ENCODE measurements around the gene HOXA13. TPM values are rescaled to one million over a fixed set of nuclear protein-coding genes. Genes with fewer than 3 reads are reported as not detected.

Gene HOXA13
- total RNA-seq, 2 donors from 2014 or later, result not detected

GRCh38 chr7:27160145-27160545 is 39.7 kb downstream of the HOXA13 start:
- H3K9ac ChIP-seq (ENCODE audit: extremely low read depth, low read length, poor library complexity, severe bottlenecking), result no peak overlapping the region
- no peaks in the 10 kb centered on the region for H3K36me3 ChIP-seq (ENCODE audit: control insufficient read depth, insufficient read depth, low read length)
- H3K27ac ChIP-seq (ENCODE audit: low read depth, low read length), result peak overlapping the region; percentile 36
- H3K27me3 ChIP-seq (ENCODE audit: control insufficient read depth, insufficient read depth, low read length, poor library complexity, severe bottlenecking), result peaks cover 100% of the 10 kb centered on the region
- no peak overlapping the region for H3K4me3 ChIP-seq (ENCODE audit: low read length)
- H3K9me3 ChIP-seq (ENCODE audit: control insufficient read depth, low read length), result peaks cover 28% of the 10 kb centered on the region
- Mint-ChIP-seq H3K4me3 (no peak overlapping the region), H3K27ac (no peak overlapping the region), H3K27me3 (ENCODE audit: insufficient read depth) (peaks cover 99% of the 10 kb centered on the region), H3K4me1 (no peaks in the 10 kb centered on the region), H3K9me3 (peaks cover 36% of the 10 kb centered on the region), H3K36me3 (ENCODE audit: low read depth) (peaks cover 2% of the 10 kb centered on the region)
- no peak for TF ChIP-seq CTCF (conservative IDR thresholded peaks at IDR 0.05)
- 73 to 74% methylated on average over 18 to 23 of the region's 23 CpGs for WGBS, 2 experiments (ENCODE audit: insufficient coverage in 1 of 2, insufficient read length in 1 of 2)
- H3K4me1 ChIP-seq (ENCODE audit: control insufficient read depth, insufficient read depth, low read length), result no peaks in the 10 kb centered on the region
- peak; percentile 46 for DNase-seq

- H3K36me3 Mint-ChIP-seq (ENCODE audit: low read depth), result peaks cover 2% of the 10 kb centered on the region
- no peak for TF ChIP-seq CTCF (conservative IDR thresholded peaks at IDR 0.05)
- Histone ChIP-seq H3K9me3 (ENCODE audit: control insufficient read depth, low read length) (peaks cover 33% of the 10 kb centered on the region), H3K4me1 (ENCODE audit: control insufficient read depth, insufficient read depth, low read length) (no peaks in the 10 kb centered on the region), H3K27ac (ENCODE audit: low read depth, low read length) (peak overlapping the region; percentile 36), H3K9ac (ENCODE audit: extremely low read depth, low read length, poor library complexity, severe bottlenecking) (no peak overlapping the region), H3K36me3 (ENCODE audit: control insufficient read depth, insufficient read depth, low read length) (no peaks in the 10 kb centered on the region), H3K27me3 (ENCODE audit: control insufficient read depth, insufficient read depth, low read length, poor library complexity, severe bottlenecking) (peaks cover 100% of the 10 kb centered on the region), H3K4me3 (ENCODE audit: low read length) (no peak overlapping the region)
- H3K9me3 Mint-ChIP-seq, result peaks cover 40% of the 10 kb centered on the region
- peaks cover 99% of the 10 kb centered on the region for H3K27me3 Mint-ChIP-seq (ENCODE audit: insufficient read depth)
- H3K27ac Mint-ChIP-seq, result no peak overlapping the region
- H3K4me3 Mint-ChIP-seq, result no peak overlapping the region
- 73 to 78% methylated on average over 23 to 25 of the region's 27 CpGs for WGBS, 2 experiments (ENCODE audit: insufficient coverage in 1 of 2, insufficient read length in 1 of 2)
- H3K4me1 Mint-ChIP-seq, result no peaks in the 10 kb centered on the region
- peak; percentile 42 for DNase-seq
Measured at GRCh38 chr7:27159266-27160144, 40.4 kb downstream of the HOXA13 start.

- Histone ChIP-seq H3K4me1 (ENCODE audit: control insufficient read depth, insufficient read depth, low read length) (no peaks in the 10 kb centered on the region), H3K27me3 (ENCODE audit: control insufficient read depth, insufficient read depth, low read length, poor library complexity, severe bottlenecking) (peaks cover 100% of the 10 kb centered on the region), H3K9ac (ENCODE audit: extremely low read depth, low read length, poor library complexity, severe bottlenecking) (no peak overlapping the region), H3K4me3 (ENCODE audit: low read length) (no peak overlapping the region), H3K36me3 (ENCODE audit: control insufficient read depth, insufficient read depth, low read length) (no peaks in the 10 kb centered on the region), H3K27ac (ENCODE audit: low read depth, low read length) (peak overlapping the region; percentile 71), H3K9me3 (ENCODE audit: control insufficient read depth, low read length) (peaks cover 34% of the 10 kb centered on the region)
- peaks cover 99% of the 10 kb centered on the region for H3K27me3 Mint-ChIP-seq (ENCODE audit: insufficient read depth)
- H3K36me3 Mint-ChIP-seq (ENCODE audit: low read depth), result peaks cover 2% of the 10 kb centered on the region
- H3K27ac Mint-ChIP-seq, result no peak overlapping the region
- peaks cover 43% of the 10 kb centered on the region for H3K9me3 Mint-ChIP-seq
- peak; percentile 44 for DNase-seq
- no peak overlapping the region for H3K4me3 Mint-ChIP-seq
- 63 to 66% methylated on average over 28 to 35 of the region's 35 CpGs for WGBS, 2 experiments (ENCODE audit: insufficient coverage in 1 of 2, insufficient read length in 1 of 2)
- H3K4me1 Mint-ChIP-seq, result no peaks in the 10 kb centered on the region
- TF ChIP-seq CTCF (conservative IDR thresholded peaks at IDR 0.05), result no peak
Measured at GRCh38 chr7:27158436-27159265, 41.2 kb downstream of the HOXA13 start.

Data from endodermal cell (in vitro differentiated cells).